IMR-90 (cell line): Measurements from ENCODE around the gene OR10AD1. TPM values are rescaled to one million over a fixed set of nuclear protein-coding genes. Genes with fewer than 3 reads are reported as not detected.

Experiments used
- ATAC-seq: fragments of 200-7000 bp; cut with Tn5 transposase; 2 replicates; pipeline ENCODE4 v1.9.1; 2020; ENCODE audit warnings: low read depth, mild to moderate bottlenecking, moderate library complexity
- BruUV-seq: library from RNA; stranded (reverse); fragments of 400-500 nt; replicated peaks from 2 replicates; lab custom pipeline; 2021; lab: Mats Ljungman, UMichigan
- CTCF ChIA-PET: fragments of 300-600 bp; formaldehyde crosslinking; extraction: SDS; loops from one replicate; lab custom pipeline; 2021; ENCODE audit warnings: antibody characterized with exemption; lab: Yijun Ruan, JAX
- POLR2A ChIA-PET: fragments of 300-600 bp; sonication (Branson Sonifier 250); formaldehyde crosslinking; loops from one replicate; lab custom pipeline; 2022; ENCODE audit warnings: antibody characterized with exemption; ENCODE audit not compliant: unreplicated experiment; lab: Charles Lee
- DNase-seq: peaks from one replicate; pipeline ENCODE4 v3.0.0; 2013
- H2AFZ ChIP-seq: replicated peaks from 2 replicates; pipeline ENCODE3; 2013; ENCODE audit warnings: low read length, mild to moderate bottlenecking; ENCODE audit not compliant: poor library complexity
- H2AK5ac ChIP-seq: 2 replicates; pipeline ENCODE4 v1.6.1; 2013; ENCODE audit warnings: low read depth, low read length, inconsistent platforms
- H2AK9ac ChIP-seq: replicated peaks from 2 replicates; pipeline ENCODE3; 2013; ENCODE audit warnings: mild to moderate bottlenecking, low read depth, low read length, moderate library complexity; ENCODE audit not compliant: poor library complexity
- H2BK120ac ChIP-seq: 2 replicates; pipeline ENCODE4 v1.6.1; 2013; ENCODE audit warnings: low read depth, low read length, inconsistent platforms
- H2BK15ac ChIP-seq: 3 replicates; pipeline ENCODE4 v1.6.1; 2013; ENCODE audit warnings: low read depth, low read length, inconsistent platforms
- H2BK20ac ChIP-seq: 2 replicates; pipeline ENCODE4 v1.6.1; 2013; ENCODE audit warnings: low read depth, mild to moderate bottlenecking, inconsistent platforms, low read length, moderate library complexity
- H2BK5ac ChIP-seq: 2 replicates; pipeline ENCODE4 v1.6.1; 2013; ENCODE audit warnings: mild to moderate bottlenecking, low read depth, low read length, inconsistent platforms; ENCODE audit not compliant: poor library complexity, severe bottlenecking
- H3K14ac ChIP-seq: replicated peaks from 2 replicates; pipeline ENCODE4 v1.6.1; 2013; ENCODE audit warnings: low read depth, low read length, inconsistent platforms
- H3K18ac ChIP-seq: 2 replicates; pipeline ENCODE4 v1.6.1; 2013; ENCODE audit warnings: low read depth, low read length, control low read depth
- H3K23ac ChIP-seq: 2 replicates; pipeline ENCODE4 v1.6.1; 2013; ENCODE audit warnings: low read depth, low read length, inconsistent platforms
- H3K27ac ChIP-seq: 2 replicates; pipeline ENCODE4 v1.5.1; 2013; ENCODE audit warnings: mild to moderate bottlenecking, control low read depth, low read length; ENCODE audit not compliant: insufficient read depth
- H3K27me3 ChIP-seq: 2 replicates; pipeline ENCODE4 v1.6.1; 2013; ENCODE audit warnings: low read length; ENCODE audit not compliant: control insufficient read depth, insufficient read depth
- H3K36me3 ChIP-seq: 2 replicates; pipeline ENCODE4 v1.6.1; 2013; ENCODE audit warnings: low read length, mixed read lengths; ENCODE audit not compliant: control insufficient read depth, insufficient read depth
- H3K4ac ChIP-seq: 2 replicates; pipeline ENCODE4 v1.6.1; 2013; ENCODE audit warnings: low read depth, low read length, inconsistent platforms
- H3K4me1 ChIP-seq: 2 replicates; pipeline ENCODE4 v1.6.1; 2013; ENCODE audit warnings: low read length, mixed read lengths; ENCODE audit not compliant: control insufficient read depth, insufficient read depth
- H3K4me2 ChIP-seq: 2 replicates; pipeline ENCODE4 v1.6.1; 2013; ENCODE audit warnings: low read depth, mild to moderate bottlenecking, control low read depth, low read length, moderate library complexity
- H3K4me3 ChIP-seq: 2 replicates; pipeline ENCODE4 v1.5.1; 2013; ENCODE audit warnings: low read depth, mild to moderate bottlenecking, control low read depth, low read length, moderate library complexity; ENCODE audit not compliant: insufficient read depth
- H3K56ac ChIP-seq: 2 replicates; pipeline ENCODE4 v1.6.1; 2013; ENCODE audit warnings: low read length, inconsistent platforms; ENCODE audit not compliant: insufficient read depth; ENCODE audit errors: extremely low read depth
- H3K79me1 ChIP-seq, 2 experiments: 2 replicates each; pipeline ENCODE4 v1.6.1; 2013; ENCODE audit warnings: low read length in 2 of 2, inconsistent platforms in 1 of 2, low read depth in 1 of 2
- H3K9ac ChIP-seq: 2 replicates; pipeline ENCODE4 v1.6.1; 2013; ENCODE audit warnings: low read depth, low read length, control low read depth
- H3K9me1 ChIP-seq: 2 replicates; pipeline ENCODE4 v1.6.1; 2013; ENCODE audit warnings: low read length, inconsistent platforms; ENCODE audit not compliant: insufficient read depth
- H3K9me3 ChIP-seq: 2 replicates; pipeline ENCODE4 v1.6.1; 2013; ENCODE audit warnings: low read length; ENCODE audit not compliant: control insufficient read depth, insufficient read depth
- H4K20me1 ChIP-seq: 2 replicates; pipeline ENCODE4 v1.6.1; 2013; ENCODE audit warnings: low read length, inconsistent platforms; ENCODE audit not compliant: insufficient read depth
- H4K5ac ChIP-seq: 2 replicates; pipeline ENCODE4 v1.6.1; 2013; ENCODE audit warnings: mild to moderate bottlenecking, low read depth, low read length, control low read depth
- H4K8ac ChIP-seq, 2 experiments: 2 replicates each; pipeline ENCODE4 v1.6.1; 2013; ENCODE audit warnings: low read depth in 2 of 2, low read length in 2 of 2, control low read depth in 1 of 2, inconsistent platforms in 1 of 2
- H4K91ac ChIP-seq: 2 replicates; pipeline ENCODE4 v1.6.1; 2013; ENCODE audit warnings: low read depth, low read length, inconsistent platforms; ENCODE audit not compliant: insufficient read depth
- BHLHE40 ChIP-seq: fragments of 150-350 bp; IDR thresholded peaks from 2 replicates; pipeline ENCODE4 v1.6.1; 2016; ENCODE audit warnings: mild to moderate bottlenecking, low read depth, low read length
- CEBPB ChIP-seq: IDR thresholded peaks from 2 replicates; pipeline ENCODE4 v1.6.1; 2012; ENCODE audit warnings: low read depth, low read length, improper control_type of control experiment
- CHD1 ChIP-seq: IDR thresholded peaks from 2 replicates; pipeline ENCODE4 v1.6.1; 2012; ENCODE audit warnings: low read depth, low read length, improper control_type of control experiment
- ELK1 ChIP-seq: fragments of 150-350 bp; IDR thresholded peaks from 2 replicates; pipeline ENCODE4 v1.6.1; 2016; ENCODE audit warnings: low read depth, mild to moderate bottlenecking, low read length, moderate library complexity, borderline replicate concordance
- FOS ChIP-seq: fragments of 150-350 bp; IDR thresholded peaks from 2 replicates; pipeline ENCODE4 v1.6.1; 2016; ENCODE audit warnings: low read depth, low read length
- MAFK ChIP-seq: IDR thresholded peaks from 2 replicates; pipeline ENCODE4 v1.6.1; 2012; ENCODE audit warnings: low read depth, low read length, improper control_type of control experiment
- MAZ ChIP-seq: IDR thresholded peaks from 2 replicates; pipeline ENCODE4 v1.6.1; 2012; ENCODE audit warnings: low read depth, mild to moderate bottlenecking, low read length, improper control_type of control experiment, moderate library complexity, borderline replicate concordance
- MXI1 ChIP-seq: IDR thresholded peaks from 2 replicates; pipeline ENCODE4 v1.6.1; 2012; ENCODE audit warnings: low read depth, mild to moderate bottlenecking, low read length, moderate library complexity, borderline replicate concordance
- NFE2L2 ChIP-seq: fragments of 150-350 bp; IDR thresholded peaks from 2 replicates; pipeline ENCODE4 v1.6.1; 2016; ENCODE audit warnings: low read depth, mild to moderate bottlenecking, low read length
- POLR2A ChIP-seq: IDR thresholded peaks from 2 replicates; pipeline ENCODE4 v1.6.1; 2012; ENCODE audit warnings: mild to moderate bottlenecking, low read depth, low read length
- RAD21 ChIP-seq: IDR thresholded peaks from 2 replicates; pipeline ENCODE4 v1.6.1; 2012; ENCODE audit warnings: low read length, improper control_type of control experiment
- RCOR1 ChIP-seq: IDR thresholded peaks from 2 replicates; pipeline ENCODE4 v1.6.1; 2012; ENCODE audit warnings: mild to moderate bottlenecking, low read length, improper control_type of control experiment; ENCODE audit not compliant: insufficient replicate concordance
- RFX5 ChIP-seq: IDR thresholded peaks from 2 replicates; pipeline ENCODE4 v1.8.0; 2012; ENCODE audit warnings: low read depth, mild to moderate bottlenecking, low read length, moderate library complexity
- SMC3 ChIP-seq: fragments of 150-350 bp; IDR thresholded peaks from 2 replicates; pipeline ENCODE4 v1.6.1; 2016; ENCODE audit warnings: low read depth, mild to moderate bottlenecking, antibody characterized with exemption, low read length, moderate library complexity
- WGBS, 2 experiments: methylation state at CpG; one replicate each; pipeline versions ENCODE4 v1.1.5 to v1.1.7; 2013; ENCODE audit warnings: missing lambda C conversion rate in 2 of 2; ENCODE audit not compliant: insufficient read length in 1 of 2; ENCODE audit errors: extremely low coverage in 2 of 2; 5-methylcytosine and 5-hydroxymethylcytosine counted together
- dilution Hi-C: fragments of 300-500 bp; cut with HindIII; formaldehyde crosslinking; loops from one replicate; pipeline ENCODE4 v1.14.3; 2018; ENCODE audit warnings: low sequenced_read_pairs; ENCODE audit not compliant: unreplicated experiment
- in situ Hi-C: fragments of 300-500 bp; cut with MboI; formaldehyde crosslinking; loops from 3 replicates; pipeline ENCODE4 v1.14.3; 2019; ENCODE audit warnings: low sequenced_read_pairs, inconsistent platforms, mixed read lengths
- intact Hi-C: fragments of 100-400 bp; cut with micrococcal nuclease; formaldehyde crosslinking; loops from 2 replicates; pipeline ENCODE4 v1.10.0; 2022
- polyA plus RNA-seq, 3 experiments: library from polyadenylated mRNA; depleted of rRNA; stranded (reverse); fragments of >200 nt; gene quantifications; 2 replicates each; pipeline ENCODE4 v1.2.3, GENCODE V29; 2012; ENCODE audit warnings: low replicate concordance in 1 of 3
- total RNA-seq: library from RNA; depleted of rRNA; stranded (reverse); fragments of >200 nt; gene quantifications from 2 replicates; pipeline ENCODE4 v1.2.3, GENCODE V29; 2012
- TF ChIP-seq, protein P1 (sequence below): fragments of 150-350 bp; IDR thresholded peaks from 2 replicates; pipeline ENCODE4 v1.6.1; 2017; ENCODE audit warnings: mild to moderate bottlenecking, antibody characterized with exemption, low read length, low read depth

Gene OR10AD1
- total and polyA plus RNA-seq, 2 of the 4 experiments (the other 2 are of a cell fraction): not detected

- no peak overlapping the region for H3K4ac ChIP-seq
- in situ Hi-C loops: no loop called here
- H2AK5ac ChIP-seq: no peak overlapping the region
- H3K4me2 ChIP-seq: no peak overlapping the region
- H3K27me3 ChIP-seq: peaks cover 7% of the 10 kb centered on the region
- H3K23ac ChIP-seq: no peak overlapping the region
- no peak overlapping the region for H2BK20ac ChIP-seq
- no peaks in the 10 kb centered on the region for H3K9me1 ChIP-seq
- no peak overlapping the region for H2BK5ac ChIP-seq
- H2AFZ ChIP-seq: no peak overlapping the region
- CTCF ChIA-PET: interaction anchor here (0.9 to 1.9 kb wide), 3 partner anchors 8 to 33 kb away, joined by 4 read pairs; partner anchors contain the start of gene ASB8
- H2BK15ac ChIP-seq: no peak overlapping the region
- peak; percentile 57; the same call in 1 of the 2 replicates for ATAC-seq
- no peaks in the 10 kb centered on the region for H3K9me3 ChIP-seq
- no peak overlapping the region for H3K4me3 ChIP-seq
- H2BK120ac ChIP-seq: no peak overlapping the region
- WGBS, 2 experiments: no CpG with 5 or more reads among the region's 2 CpGs
- H4K8ac ChIP-seq: no peak overlapping the region
- POLR2A ChIA-PET: no interaction called here
- H4K20me1 ChIP-seq: no peaks in the 10 kb centered on the region
- BruUV-seq: no TSS peak
- H3K56ac ChIP-seq: no peak overlapping the region
- no peak overlapping the region for H3K9ac ChIP-seq
- H3K27ac ChIP-seq: no peak overlapping the region
- peak; percentile 68 for DNase-seq
- intact Hi-C loops: loop anchor here (1.0 to 10.0 kb wide), 4 partner anchors 81 to 452 kb away; partner anchors contain the start of gene TMEM106C
- H3K4me1 ChIP-seq: no peaks in the 10 kb centered on the region
- dilution Hi-C loops: no loop called here
- no peak overlapping the region for H4K5ac ChIP-seq
- no peak overlapping the region for H4K91ac ChIP-seq
- no peaks in the 10 kb centered on the region for H3K36me3 ChIP-seq
- H3K14ac ChIP-seq: no peak overlapping the region
- H2AK9ac ChIP-seq: no peak overlapping the region
- no peak overlapping the region for H3K18ac ChIP-seq
- H3K79me1 ChIP-seq: no peaks in the 10 kb centered on the region
- no peak for TF ChIP-seq NFE2L2
- no peak for TF ChIP-seq MXI1
- TF ChIP-seq MAZ: no peak
- TF ChIP-seq RFX5: no peak
- no peak for TF ChIP-seq CHD1
- TF ChIP-seq MAFK: no peak
- TF ChIP-seq, protein P1, sequence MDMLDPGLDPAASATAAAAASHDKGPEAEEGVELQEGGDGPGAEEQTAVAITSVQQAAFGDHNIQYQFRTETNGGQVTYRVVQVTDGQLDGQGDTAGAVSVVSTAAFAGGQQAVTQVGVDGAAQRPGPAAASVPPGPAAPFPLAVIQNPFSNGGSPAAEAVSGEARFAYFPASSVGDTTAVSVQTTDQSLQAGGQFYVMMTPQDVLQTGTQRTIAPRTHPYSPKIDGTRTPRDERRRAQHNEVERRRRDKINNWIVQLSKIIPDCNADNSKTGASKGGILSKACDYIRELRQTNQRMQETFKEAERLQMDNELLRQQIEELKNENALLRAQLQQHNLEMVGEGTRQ: no peak
- no peak for TF ChIP-seq BHLHE40
- TF ChIP-seq RCOR1: no peak
- no peak for TF ChIP-seq ELK1
- TF ChIP-seq FOS: no peak
- no peak for TF ChIP-seq POLR2A
- peak; percentile 83 for TF ChIP-seq RAD21
- TF ChIP-seq CEBPB: no peak
- TF ChIP-seq SMC3: peak; percentile 65
Observed at GRCh38 chr12:48165089-48165981, 37.8 kb downstream of the OR10AD1 start.
